Right forelimb (tissue), 1 donor: Measurements from ENCODE around the gene TIAM2.

Experiments used
- DNase-seq: peaks from one replicate; pipeline ENCODE4 v3.0.0-alpha.2; 2018

Gene TIAM2

DNA sequence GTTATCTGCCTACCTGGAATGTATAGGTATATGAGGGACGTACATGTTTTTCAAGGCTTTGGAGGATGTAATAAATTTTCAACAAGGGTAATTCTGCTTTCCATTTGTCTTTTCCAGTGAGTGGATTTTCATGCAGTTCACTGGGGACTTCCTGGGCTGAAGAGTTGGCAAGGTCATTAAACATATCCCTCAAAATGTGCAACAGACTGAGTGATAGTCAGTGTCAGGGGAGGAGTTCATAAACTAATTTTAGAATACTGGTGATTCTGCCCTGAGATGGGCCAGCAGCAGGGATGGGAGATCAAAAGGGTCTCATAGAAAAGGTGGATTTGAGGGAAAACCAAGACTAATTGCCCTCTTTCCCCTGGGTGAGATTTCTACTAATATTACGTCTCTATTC is 146.4 kb downstream of the TIAM2 start:
- DNase-seq, result no peak

DNA sequence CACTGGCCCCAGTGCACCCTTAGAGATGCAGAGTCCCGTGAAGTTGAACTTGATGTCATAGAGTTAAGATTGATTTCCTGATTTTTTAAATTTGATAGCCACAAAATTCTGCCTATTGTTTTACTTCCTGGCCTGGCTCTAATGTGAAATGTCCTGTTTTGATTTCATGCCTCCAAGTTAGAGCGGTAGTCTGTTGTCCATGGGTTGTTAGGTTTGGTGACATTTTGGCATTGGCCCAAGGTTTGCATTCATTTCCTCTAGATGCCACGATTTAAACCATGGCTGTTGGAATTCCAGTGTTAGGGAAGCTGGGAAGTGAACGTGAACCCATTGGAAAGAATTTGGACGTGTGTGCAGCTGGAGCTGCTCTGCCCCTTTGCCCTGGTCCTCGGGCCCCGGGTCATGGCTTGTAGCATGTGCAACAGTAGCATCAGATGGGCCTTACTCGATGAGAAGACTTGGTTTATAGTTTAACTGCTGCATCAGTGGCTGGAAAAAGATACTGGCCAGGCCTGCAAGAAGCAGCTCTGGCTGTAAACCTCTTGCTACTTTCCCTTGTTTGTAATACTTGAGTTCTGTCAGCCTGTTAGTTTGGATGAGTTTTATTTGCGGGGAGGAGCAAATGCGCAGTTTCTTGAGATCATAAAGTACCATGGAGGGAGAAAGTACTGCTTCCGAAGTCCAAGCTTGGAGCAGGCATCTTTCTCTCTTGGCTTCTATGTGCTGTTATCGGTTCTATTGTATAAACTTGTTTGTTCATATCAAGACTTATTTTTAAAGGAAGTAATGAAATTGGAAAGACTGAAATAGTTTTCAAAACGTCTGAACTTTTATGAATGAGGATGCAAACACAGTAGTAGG is 147.3 kb downstream of the TIAM2 start:
- DNase-seq, result no peak

DNA sequence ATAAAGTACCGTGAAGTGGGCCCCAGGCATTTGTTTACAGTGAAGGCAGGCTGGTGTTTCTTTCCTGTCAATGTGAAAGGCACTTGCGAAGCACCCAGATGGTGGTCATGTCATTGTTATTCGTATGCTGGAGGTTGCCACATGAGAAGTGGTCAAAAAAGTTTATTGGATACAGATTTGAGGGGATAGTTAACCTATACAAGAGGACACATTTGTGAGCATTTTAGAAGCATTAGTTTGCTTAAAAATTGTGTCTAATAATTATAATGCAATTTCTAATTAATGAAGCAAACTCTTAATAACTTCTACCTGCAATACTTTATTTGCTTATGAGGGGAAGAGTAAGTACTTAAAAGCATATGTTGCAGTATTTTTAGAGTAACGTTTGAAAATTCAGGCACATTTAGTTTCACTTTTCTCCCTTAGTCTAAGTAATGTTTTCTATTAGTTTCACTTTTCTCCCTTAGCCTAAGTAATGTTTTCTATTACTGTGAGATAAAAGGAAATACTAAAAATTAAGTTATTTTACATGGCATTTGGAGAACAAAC is 148.0 kb downstream of the TIAM2 start:
- no peak for DNase-seq

DNA sequence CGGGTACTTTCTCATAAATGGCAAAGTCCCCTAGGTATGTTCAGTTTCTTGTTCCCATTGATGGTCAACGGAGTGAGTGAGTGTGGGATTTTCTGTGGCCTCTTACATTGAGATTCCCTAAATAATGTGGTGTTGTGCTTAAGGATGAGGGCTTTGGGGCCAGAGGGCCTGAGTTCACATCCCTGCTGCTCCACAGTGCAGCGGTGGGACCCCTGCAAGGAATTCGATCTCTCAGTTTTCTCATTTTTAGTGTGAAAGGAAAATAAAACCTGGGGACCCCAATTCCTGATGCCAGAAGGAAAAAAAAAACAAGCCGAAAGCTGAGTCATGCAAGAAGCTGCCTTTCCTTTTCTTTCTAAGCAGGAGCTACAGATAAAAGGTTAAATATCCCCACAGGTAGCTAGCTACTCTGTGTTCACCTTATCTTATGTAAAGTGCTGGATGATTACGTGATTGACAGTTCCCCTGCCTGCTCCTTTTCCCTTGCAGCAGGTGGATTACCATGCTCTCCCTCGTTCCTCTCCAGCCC is 148.5 kb downstream of the TIAM2 start:
- no peak for DNase-seq

DNA sequence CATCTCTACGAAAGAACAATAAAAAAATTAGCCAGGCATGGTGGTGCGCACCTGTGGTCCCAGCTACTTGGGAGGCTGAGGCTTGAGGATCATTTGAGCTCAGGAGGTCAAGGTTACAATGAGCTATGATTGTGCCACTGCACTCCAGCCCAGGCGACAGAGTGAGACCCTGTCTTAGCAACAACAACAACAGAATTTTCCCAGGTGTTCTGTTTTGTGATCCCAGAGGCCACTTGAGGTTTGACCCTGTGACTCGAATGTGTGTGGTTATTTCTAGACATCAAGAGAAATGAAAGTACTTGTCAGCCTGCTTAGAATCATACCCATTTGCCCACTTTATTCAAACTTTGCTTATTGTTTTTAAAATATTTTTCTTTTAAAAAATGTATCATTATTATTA is 151.1 kb downstream of the TIAM2 start:
- DNase-seq, result no peak

DNA sequence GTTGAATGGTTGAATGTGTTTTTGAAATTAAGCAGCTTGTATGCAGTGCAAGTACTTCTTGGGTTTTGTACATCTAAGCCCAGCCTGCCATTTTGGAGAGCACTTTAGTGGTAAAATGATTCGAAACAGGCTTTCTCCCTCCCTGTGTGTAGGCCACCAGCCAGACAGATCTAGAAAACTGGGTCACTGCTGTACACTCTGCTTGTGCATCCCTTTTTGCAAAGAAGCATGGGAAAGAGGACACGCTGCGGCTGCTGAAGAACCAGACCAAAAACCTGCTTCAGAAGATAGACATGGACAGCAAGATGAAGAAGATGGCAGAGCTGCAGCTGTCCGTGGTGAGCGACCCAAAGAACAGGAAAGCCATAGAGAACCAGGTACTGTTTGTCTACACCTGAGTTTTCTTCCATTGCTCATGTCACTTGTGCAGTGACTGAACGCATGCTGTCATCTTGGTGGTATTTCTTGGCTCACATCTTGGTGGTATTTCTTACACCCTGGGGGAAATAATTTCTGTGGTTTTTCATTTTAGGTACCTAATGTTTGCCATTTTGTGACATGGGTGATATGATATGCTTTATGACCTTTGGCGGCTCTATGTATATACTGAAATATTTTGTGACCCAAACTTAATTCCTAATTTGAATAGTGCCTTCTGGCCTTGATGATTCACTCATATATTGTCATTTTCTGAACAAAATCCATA is 153.0 kb downstream of the TIAM2 start:
- DNase-seq, result no peak

DNA sequence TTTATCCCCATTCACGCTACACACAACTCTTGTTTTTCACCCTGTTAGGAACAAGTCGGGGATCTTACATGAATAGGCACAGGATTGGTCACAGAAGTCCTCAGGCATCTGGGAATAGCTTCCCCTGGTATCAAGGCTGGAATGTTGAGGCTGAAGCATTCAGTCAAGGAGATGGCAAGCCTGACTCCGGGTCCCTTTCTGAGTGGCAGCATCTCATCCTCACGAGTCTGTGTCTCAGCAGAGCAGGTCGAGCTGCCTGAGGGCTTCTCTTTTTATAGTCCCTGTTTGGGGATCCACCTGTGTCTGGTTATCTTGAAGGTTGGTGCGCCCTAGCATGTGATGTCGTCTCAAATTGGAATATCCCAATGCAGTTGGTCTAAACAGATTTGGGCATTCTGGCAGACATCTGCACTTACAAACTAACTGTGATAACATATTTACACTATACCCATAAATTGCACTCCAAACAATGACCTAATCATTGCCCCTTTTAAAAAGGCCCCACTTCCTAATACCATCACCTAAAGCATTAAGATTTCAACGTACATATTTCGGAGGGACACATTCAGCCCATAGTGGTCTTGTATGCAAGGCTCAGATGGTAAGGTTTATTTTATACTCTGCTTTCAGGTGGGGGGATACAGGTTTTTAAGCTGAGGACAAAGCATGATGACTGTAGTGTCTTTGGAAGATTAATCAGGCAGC is 156.0 kb downstream of the TIAM2 start:
- no peak for DNase-seq

DNA sequence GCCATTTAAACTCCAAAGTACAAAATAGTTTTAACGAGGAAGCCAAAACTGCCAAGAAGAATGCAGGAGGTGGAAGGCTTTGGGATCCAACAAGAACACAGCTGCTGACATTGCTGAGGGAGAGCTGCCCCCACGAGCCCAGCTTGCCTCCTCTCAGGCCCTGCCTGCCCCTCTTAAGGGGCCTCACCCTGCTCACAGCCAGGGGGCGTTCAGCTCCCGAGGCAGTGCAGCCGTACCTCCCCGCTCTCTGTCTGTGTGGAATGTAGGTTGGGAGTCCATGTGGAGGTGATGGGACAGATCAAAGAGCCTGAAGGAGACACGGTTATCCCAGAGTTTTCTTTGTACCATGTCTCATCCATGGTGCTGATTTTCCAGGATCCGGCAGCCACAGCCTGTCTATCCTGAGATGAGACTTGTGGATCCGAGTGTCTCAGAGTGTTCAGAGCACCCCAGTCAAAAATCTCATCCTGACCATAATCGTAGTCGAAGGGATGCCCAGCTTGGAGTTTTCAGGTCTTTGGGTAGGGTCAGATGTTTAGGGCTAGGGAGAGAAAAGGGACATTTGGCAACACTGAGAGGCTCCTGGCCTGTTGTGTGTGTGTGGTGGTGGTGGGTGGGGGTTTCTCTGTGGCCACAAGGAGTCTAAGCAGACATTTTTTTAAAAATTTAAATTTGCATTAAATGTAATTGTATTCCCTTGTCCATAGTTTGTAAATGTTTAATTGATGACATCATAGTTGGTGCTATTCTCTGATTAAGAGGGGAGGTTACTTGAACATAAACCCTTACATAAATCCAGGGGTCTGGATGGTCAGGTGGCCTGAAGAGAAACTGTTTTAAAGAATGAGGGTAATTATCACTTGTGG is 157.3 kb downstream of the TIAM2 start:
- no peak for DNase-seq

DNA sequence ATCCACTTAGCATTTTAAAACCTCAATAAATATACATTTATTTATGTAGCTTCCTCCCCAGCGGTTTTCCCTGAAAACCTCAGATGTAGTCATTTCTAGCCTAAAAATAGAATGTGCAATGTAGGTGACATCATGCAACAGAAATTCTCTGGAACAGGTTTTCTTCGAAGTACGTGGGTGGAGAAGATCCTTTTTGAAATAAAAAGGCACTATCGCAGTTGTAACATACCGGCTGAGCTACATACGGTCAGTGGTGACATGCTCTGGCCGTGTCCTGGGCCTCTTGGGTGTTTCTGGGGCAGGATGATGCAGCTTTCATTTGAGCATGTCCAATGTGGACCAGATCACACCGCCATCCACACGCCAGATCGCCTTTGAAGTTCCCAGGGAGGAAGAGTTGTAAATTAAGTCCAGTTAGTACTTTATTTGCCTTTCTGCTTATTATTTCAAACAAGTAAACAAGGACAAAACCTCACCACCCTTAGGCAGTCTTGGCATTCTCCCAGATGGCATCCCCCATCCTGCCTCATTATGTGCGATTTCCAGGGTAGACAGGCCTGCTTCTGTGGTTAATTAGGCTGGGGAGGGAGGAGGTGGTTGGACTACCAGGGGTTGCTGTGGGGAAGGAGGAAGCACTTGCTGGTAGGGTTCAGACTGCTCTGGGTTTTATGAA is 159.2 kb downstream of the TIAM2 start:
- peak; percentile 52 for DNase-seq

DNA sequence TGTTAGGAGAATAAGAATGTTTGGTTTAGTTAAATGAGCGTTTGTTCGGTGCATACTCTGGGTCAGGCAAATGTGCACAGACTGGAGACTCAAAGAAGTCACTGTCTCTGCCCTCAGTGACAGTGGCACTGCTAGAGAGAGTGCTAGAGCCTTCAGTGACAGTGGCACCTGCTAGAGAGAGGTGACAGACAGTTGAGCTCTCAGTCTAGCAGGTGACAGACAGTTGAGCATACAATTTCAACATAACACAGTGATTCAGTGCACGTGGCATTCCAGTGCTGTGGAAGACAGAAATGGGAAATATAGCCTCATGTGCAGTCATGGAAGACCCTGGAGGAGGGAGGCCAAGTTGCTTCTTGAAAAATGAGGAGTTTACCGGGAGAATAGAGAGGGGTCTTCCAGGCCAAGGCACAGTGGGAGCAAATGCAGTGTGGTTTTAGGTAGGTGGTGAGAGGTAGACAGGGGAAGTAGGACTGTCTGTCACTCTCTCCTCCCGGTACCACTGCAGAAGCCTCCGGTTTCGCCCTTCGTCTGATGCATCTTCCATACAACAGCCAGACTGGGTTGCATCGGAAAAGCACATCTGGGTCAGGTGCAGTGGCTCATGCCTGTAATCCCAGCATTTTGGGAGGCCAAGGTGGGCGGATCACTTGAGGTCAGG is 160.8 kb downstream of the TIAM2 start:
- no peak for DNase-seq

DNA sequence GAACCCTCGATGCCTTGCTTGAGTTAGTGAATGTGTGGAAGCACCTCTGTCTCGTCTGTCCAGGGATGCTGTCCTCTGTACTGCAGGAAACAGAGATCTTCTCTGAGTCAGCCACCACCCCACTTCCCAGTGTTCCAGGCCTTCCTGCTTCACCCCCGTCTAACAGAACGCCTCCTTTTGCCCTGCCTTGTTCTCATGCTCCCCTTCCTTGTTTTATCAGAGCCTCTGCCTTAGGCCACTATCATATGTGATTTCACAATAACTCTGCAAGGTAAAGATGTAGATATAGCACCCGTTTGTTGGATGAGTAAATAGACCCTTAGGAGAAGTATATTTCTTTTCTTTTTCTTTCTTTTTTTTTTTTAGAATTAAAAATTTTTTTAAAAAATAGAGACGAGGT is 162.0 kb downstream of the TIAM2 start:
- DNase-seq, result no peak

DNA sequence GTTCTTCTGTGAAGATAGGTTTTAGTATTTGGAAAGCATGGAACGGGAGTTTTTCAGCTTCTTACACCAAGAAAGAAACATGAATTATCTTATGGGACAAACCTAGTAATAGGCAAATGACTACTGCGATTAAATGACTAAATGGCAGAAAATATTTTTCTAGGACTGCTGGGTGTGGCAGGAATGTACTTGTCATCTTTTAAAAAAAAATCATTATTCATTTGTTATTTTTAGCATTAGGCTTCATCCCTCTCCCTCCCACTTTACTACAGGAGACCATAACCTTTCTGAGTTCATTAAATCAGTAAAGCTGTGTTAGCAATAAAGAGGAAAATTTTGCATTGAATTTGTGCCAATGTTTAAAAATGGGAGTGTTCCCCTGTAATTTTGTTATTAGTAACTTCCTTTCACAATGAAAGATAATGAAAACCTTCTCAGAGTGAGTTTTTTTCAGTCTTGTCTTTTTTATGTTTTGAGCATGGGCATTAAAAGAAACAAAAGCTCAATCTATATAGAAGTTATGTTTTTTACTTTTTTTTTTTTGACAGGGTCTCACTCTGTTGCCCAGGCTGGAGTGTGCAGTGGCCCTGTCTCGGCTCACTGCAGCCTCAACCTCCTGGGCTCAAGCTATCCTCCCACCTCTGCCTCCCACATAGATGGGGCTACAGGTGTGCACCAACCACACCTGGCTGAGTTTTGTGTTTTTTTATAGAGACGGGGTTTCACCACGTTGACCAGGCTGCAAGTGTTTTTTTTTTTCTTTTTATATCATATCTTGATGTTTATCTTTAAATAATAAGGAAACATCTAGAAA is 163.1 kb downstream of the TIAM2 start:
- DNase-seq, result no peak

DNA sequence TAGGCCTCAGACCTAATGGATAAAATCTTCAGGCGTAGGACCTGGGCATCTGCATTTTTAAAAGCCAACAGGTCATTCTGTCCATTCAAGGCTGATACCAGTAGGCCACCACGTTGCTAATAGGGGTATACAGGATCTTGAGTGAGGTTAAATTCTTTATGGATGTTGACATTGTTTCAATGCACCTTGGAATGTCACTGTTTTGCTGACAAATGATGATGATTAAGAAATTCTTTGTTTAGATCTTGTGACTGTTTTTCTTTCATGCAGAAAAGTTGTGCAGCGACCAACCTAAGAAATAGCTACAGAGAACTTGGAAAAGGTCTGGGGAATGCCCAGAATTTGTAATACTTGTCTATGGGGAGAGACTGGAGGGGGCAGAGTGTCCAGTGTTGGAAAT is 167.6 kb downstream of the TIAM2 start:
- no peak for DNase-seq

DNA sequence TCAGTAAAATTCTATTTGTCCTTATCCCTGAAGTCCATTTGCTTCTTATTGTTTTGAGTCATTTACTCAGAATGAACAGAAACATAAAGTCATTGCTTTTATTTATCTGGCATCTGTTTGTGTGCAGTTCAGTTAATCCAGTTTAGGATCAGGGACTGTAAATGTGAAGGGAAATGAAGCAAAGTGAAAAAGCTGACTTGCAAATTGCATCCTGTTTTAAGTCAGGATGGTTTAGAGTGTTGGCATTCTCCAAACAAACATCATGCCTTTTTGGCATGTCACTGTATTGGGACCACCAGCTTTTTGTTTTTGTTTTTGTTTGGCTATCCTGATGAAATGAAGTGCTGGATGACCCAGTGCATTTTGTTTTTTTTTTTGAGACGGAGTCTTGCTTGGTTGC is 168.5 kb downstream of the TIAM2 start:
- no peak for DNase-seq

DNA sequence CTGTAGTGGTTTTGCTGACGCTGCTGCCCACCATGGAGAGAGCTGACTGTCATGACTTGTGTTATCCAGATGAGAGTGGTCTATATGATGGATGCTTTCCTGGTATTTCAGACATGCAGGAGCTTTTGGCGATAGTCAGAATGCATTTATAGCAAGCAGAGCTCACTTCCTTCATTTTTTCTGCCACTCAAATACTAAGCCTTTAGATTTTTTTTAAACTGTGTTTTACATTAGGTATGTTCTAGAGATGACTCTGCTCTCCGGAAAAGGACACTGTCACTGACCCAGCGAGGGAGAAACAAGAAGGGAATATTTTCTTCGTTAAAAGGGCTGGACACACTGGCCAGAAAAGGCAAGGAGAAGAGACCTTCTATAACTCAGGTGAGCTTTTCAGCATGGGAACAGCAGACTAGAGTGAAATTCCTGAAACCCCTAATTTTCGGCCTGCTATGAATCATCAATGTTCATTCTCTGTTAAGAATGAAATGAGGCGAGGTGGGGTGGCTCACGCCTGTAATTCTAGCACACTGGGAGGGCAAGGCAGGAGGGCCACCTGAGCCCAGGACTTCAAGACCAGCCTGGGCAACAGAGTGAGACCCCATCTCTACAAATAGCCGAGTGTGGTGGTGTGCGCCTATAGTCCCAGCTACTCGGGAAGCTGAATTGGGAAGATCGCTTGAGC is 170.1 kb downstream of the TIAM2 start:
- no peak for DNase-seq

DNA sequence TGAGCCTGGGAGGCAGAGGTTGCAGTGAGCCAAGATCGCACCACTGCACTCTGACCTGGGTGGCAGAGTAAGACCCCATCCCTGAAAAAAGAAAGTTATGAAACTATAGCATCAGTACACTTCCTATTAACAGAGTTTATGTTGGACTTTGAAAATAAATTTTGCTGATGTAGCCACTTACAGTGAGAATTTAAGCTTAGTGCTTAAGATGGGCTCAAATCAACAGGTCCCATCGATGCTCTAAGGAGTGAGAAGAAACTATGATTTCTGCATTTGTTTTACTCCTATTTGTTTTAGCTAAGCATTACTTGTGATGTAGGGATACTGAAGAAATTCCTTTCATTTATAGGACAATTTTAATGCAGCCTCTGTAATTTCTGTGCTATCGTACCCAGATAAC is 175.4 kb downstream of the TIAM2 start:
- no peak for DNase-seq

DNA sequence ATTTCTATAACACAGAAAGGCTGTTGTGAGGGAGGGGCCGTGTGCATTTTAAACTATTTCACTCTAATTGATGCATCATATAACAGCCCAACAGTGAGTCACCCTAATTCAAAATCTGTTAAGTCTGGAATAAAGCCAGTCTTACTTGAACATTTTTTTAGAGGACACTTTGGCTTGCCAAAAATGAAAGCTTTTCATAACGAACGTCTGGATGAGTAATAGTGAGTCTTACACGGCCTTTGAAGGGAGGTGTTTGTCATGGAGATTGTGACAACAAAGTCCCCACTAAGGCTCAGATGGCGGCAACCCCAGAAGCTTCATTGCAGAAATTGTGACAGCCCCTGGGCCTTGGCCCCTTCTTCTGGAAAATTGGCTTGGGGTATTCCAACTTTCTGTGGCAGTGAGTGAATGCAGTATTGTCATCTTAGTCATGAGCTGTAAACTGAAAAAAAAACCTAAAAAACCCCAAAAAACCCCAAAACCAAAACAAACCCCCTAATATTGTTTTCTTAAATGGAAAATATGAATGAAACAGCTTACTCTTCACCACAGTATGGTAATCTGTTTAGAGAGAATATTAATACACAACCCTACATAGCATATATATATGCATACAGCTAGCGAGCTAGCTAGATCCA is 176.1 kb downstream of the TIAM2 start:
- DNase-seq, result no peak

DNA sequence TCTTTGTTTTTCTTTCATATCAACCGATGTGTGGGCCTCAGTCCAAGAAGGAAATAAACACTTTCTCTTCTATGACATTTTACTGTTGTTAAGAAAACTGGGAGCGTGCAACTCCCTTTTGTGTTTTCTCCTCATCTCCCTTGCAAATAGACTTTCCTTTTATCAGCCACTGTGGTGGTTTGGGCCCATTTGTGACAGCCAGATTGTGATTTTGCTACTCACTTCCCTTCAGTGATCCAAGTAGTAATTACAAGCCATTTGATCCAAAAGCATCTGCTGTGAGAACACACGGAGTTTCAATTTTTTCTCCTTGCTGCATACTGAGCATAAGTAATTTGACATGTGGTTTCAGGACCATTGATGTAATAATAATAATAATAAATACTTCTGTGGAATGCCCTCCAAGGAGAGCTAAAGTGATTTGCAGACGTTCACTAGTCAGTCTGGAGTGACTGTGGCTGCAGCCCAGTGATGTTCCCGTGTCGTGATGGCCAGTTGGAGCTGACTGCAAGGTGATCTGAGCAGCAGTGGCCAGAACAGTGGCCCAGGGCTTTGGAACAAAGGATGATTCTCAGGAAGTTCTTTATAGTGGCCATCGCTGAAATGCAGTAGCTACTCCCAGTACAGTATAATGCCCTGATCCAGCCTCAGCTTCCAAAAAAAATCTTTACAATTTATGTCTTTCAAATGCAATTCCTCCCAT is 176.8 kb downstream of the TIAM2 start:
- DNase-seq, result peak; percentile 65
